NCI-H146 (cell line): ENCODE data around the gene NCAPG2.
A peak's percentile ranks its signal among the peaks of the same experiment; 100 is the strongest.
"Not testable (repeated sequence)": the region's sequence is repeated elsewhere in the genome, so short reads cannot be mapped to it uniquely, and the experiment has no call there.

Experiments used
- DNase-seq: peaks from one replicate; lab custom pipeline; 2025; lab: John Stamatoyannopoulos, UW

NCAPG2 gene

GRCh38 chr7:158666966-158667678 lies 37.5 kb downstream of the NCAPG2 start:
- not testable (repeated sequence) for DNase-seq

GRCh38 chr7:158666401-158666800 lies 38.2 kb downstream of the NCAPG2 start:
- DNase-seq = no peak

GRCh38 chr7:158664406-158664805 lies 40.2 kb downstream of the NCAPG2 start:
- no peak for DNase-seq

- no peak for DNase-seq
Observed at GRCh38 chr7:158663428-158663741, 41.2 kb downstream of the NCAPG2 start.

GRCh38 chr7:158662610-158663427 lies 41.8 kb downstream of the NCAPG2 start:
- DNase-seq = no peak

GRCh38 chr7:158658475-158658874 lies 46.1 kb downstream of the NCAPG2 start:
- no peak for DNase-seq

- peak; percentile 3 for DNase-seq
Observed at GRCh38 chr7:158657189-158657746, 47.3 kb downstream of the NCAPG2 start.

- no peak for DNase-seq
Observed at GRCh38 chr7:158655931-158656441, 48.6 kb downstream of the NCAPG2 start.

- DNase-seq = no peak
Observed at GRCh38 chr7:158655507-158655906, 49.1 kb downstream of the NCAPG2 start.

GRCh38 chr7:158651968-158652565 lies 52.5 kb downstream of the NCAPG2 start:
- no peak for DNase-seq

- no peak for DNase-seq
Observed at GRCh38 chr7:158650821-158651225, 53.8 kb downstream of the NCAPG2 start.

- no peak for DNase-seq
Observed at GRCh38 chr7:158649279-158649678, 55.3 kb downstream of the NCAPG2 start.

GRCh38 chr7:158648787-158649186 lies 55.8 kb downstream of the NCAPG2 start:
- no peak for DNase-seq

- DNase-seq = no peak
Observed at GRCh38 chr7:158648168-158648567, 56.4 kb downstream of the NCAPG2 start.

- no peak for DNase-seq
Observed at GRCh38 chr7:158647475-158647792, 57.2 kb downstream of the NCAPG2 start.

GRCh38 chr7:158646766-158647474 lies 57.7 kb downstream of the NCAPG2 start:
- peak; percentile 32 for DNase-seq

GRCh38 chr7:158645842-158646241 lies 58.8 kb downstream of the NCAPG2 start:
- no peak for DNase-seq

GRCh38 chr7:158642149-158642548 lies 62.5 kb downstream of the NCAPG2 start:
- DNase-seq = no peak

- no peak for DNase-seq
Observed at GRCh38 chr7:158638001-158638400, 66.6 kb downstream of the NCAPG2 start.

GRCh38 chr7:158633055-158633956 lies 71.3 kb downstream of the NCAPG2 start:
- DNase-seq = no peak

- no peak for DNase-seq
Observed at GRCh38 chr7:158631574-158632195, 72.9 kb downstream of the NCAPG2 start.
